Fibroblast of skin of scalp (primary cell): ENCODE measurements around the gene SLC2A11. TPM values are rescaled to one million over a fixed set of nuclear protein-coding genes. Genes with fewer than 3 reads are reported as not detected.
A peak's percentile ranks its signal among the peaks of the same experiment; 100 is the strongest.

ENCODE experiments used
- DNase-seq: peaks from one replicate; pipeline ENCODE4 v3.0.0-alpha.2; 2013
- polyA plus RNA-seq, 2 experiments: library from polyadenylated mRNA; unstranded; fragments of 120-200 nt; gene quantifications; one replicate each; pipeline ENCODE4 v1.2.1, GENCODE V29; 2013; ENCODE audit not compliant: insufficient read length in 2 of 2

The SLC2A11 gene
- 5.3 TPM for polyA plus RNA-seq (2013, experiment 1 of 2; ENCODE audit: insufficient read length)
- 5.2 TPM for polyA plus RNA-seq (2013, experiment 2 of 2; ENCODE audit: insufficient read length)

DNA sequence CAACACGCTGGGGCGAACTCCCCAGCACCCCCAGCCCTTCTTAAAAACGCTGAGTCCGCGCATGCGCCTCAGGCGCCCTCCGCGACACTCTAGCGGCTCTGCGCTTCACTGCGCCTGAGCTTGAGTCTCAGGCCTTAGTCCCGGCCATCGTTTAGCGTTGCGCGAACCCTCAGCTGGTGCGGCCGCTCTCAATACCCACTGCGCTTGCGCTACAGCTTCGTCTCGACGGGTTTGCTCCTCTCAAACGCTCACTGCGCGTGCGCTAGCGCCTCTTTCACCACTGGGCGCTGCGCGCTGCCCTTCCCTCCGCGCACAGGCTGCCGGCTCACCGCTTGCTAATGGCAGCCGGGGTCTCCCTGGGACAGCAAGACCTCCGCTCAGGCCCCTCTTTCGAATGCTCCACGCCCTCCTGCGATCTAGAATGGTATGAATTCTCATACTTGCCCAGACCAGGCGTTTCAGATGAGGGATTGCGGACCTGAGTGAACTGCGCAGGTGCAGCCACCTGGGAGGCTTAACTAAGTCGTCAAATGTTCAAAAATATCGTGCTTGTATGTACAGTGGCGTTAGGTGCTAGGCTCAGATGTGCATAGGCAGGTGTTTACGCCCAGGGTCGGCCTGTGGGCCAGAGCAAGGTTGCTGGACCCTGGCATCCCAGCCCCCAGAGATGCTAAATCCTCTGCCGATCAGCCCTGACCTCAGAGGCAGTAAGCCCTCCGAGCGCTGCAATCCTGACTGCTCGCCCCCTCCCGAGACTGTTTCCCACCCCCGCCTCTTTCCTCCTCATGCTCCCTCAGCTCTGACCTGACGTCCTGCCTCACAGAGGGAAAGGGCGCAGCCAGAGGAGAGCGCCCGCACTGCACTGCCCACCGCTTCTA lies at the start of gene SLC2A11:
Gene SLC2A11 (plus strand): TSS at position 270 of the 878 bp plus-strand sequence. CDS start 125 bp downstream, at position 395.
- peak; percentile 98 for DNase-seq

- DNase-seq, result no peak
Observed at GRCh38 chr22:23812378-23812777, 45.3 kb upstream of the SLC2A11 start.

DNA sequence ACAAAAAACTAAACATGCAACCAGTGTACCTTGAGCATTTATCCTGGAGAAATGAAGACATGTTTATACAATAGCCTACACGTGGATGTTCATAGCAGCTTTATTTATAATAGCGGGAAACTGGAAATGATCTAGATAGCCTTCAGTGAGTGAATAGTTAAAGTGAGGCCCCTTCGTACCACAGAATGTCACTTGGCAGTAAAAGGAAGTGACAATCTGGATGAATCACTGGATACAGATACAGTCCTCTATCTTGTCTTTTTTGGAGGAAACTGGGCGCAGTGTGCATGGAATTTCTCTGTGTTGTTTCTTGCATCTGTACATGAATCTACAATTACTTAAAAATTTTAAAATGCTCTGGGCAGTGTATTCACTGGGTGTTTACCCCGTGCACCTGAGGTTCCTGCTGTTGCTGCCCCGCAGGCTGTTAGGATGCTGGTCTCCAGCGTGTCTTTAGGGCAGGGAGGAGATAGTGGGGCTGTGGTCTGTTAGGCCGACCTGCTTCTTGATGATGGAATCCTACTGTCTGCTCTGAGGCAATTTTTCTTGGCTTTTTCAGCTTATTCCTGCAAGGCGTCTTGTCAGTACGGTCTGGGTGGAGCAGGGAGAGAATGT lies 42.0 kb upstream of the SLC2A11 start:
- peak; percentile 30 for DNase-seq

GRCh38 chr22:23816156-23816976 lies 41.3 kb upstream of the SLC2A11 start:
- DNase-seq, result peak; percentile 17

DNA sequence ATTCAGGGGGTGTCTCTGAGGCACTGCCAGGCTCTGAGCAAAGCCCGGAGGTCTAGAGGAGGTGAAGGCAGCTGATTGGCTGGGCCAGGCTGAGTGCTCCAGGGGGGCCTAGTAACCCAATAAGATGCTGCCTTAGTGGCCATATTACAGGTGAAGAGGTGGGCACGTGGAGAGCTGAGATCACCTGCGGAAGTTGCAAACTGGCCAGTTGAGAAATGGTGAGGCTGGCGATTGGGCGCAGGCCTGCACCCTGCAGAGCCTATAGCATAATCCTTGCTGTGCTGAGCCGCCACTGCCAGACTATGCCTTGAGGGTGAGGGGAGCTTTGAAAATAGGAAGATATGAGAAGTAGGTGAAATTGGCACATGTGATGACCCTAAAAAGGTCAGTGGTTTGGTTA lies 40.5 kb upstream of the SLC2A11 start:
- no peak for DNase-seq

- no peak for DNase-seq
Observed at GRCh38 chr22:23818541-23818940, 39.1 kb upstream of the SLC2A11 start.

DNA sequence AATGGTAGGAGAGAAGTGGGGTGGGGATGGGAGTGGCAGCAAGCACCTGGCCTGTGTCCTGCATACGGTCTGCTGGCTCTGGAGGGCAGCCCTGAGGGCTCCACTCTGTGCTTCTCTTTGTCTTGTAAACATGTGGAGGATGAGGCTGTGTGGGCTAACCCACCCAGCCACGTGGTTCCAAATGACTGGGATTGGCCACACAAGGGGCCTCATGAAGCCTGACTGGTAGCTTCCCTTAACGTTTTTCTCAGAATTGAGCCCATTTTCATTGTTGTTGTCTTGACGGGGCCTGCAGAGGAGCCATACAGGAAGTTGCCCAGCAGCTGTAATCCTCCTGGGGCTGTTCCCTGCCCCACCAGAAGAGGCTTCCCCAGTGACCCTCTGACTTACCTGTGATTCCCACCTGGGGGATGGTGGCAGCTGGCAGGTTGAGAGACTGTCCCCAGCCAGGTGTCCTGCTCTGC lies 36.9 kb upstream of the SLC2A11 start:
- no peak for DNase-seq

- DNase-seq, result no peak
Observed at GRCh38 chr22:23822101-23822671, 35.5 kb upstream of the SLC2A11 start.

DNA sequence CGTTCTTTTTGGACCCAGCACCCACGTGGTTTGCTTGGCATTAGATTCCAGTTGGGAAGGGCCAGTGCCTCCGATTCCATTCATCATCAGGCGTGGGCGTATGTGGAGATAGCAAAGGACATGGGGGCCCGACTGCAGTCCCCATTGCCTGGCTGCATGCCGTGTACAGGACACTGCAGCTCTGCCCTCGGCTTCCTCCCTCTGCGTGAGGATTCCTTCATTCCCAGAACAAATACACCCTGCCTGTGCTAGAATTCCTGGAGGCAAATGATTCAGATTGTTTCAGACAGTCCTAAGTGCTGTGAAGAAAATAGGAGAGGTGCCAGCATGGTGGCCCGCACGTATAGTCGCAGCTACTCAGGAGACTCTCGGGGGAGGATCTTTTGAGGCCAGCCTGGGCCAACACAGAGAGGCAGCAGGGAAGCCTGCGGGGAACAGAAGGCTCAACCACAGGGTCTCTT lies 34.3 kb upstream of the SLC2A11 start:
- DNase-seq, result peak; percentile 49

DNA sequence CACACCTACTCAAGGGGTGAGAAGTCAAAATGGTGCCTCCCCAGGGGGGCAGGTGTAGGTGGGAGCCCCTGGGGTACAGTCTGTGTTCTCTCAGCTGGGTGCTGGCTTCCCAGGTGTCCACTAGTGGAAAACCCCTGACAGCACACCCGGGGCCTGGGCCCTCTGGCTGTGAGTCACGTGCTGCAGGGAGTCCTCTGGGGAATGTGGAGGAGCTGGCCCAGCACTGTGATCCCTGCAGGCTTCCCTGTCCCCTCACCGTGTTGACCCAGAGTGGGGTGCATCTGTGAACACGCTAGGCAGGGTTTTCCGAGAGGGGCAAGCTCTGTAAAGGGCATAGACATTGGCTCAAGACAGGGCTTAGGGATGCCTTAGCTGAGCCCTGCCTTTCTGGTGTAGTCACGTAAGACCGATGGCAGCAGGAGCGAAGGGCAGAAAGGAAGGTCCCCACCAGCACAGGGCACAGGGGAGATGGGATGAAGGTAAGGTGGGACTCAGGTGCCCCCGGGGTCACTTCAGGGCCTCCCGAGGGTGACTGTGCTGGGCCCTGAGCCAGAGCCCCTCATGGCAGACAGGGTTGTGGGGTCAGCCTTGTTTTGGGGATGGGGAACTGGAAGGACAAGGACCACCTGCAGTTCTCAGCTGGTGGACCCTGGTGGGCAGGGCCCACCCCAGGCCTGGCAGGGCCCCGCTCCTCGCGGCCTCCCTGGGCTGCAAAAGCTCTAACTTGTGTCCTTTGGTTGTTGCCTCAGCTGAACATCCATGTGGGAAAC lies 33.0 kb upstream of the SLC2A11 start:
- no peak for DNase-seq

DNA sequence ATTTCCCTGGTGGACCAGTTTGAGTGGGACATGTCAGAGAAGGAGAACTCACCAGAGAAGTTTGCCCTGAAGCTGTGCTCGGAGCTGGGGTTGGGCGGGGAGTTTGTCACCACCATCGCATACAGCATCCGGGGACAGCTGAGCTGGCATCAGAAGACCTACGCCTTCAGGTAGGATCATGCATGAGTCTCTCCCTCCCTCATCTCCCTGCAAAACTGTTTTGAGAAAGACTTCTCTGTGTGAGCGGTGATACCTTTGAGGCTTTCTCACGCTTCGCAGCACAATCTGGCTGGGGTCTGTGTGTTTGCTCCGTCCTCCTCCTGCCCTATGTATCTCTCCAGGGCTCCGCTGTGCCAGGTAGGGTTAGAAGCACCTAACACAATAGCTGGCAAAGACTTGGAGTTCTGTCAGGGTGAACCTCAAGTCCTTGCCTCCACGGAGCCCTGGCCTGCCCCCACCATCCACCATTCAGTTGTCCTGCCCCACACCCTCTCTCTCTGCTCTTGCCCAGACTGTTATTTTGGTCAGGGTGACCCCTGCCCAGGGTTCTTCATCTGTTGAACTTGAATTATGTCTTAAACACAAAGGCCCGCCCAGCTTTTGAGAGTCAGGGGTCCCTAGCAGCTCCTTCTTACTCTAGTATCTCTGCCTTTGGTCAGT lies 32.3 kb upstream of the SLC2A11 start:
- DNase-seq, result no peak

DNA sequence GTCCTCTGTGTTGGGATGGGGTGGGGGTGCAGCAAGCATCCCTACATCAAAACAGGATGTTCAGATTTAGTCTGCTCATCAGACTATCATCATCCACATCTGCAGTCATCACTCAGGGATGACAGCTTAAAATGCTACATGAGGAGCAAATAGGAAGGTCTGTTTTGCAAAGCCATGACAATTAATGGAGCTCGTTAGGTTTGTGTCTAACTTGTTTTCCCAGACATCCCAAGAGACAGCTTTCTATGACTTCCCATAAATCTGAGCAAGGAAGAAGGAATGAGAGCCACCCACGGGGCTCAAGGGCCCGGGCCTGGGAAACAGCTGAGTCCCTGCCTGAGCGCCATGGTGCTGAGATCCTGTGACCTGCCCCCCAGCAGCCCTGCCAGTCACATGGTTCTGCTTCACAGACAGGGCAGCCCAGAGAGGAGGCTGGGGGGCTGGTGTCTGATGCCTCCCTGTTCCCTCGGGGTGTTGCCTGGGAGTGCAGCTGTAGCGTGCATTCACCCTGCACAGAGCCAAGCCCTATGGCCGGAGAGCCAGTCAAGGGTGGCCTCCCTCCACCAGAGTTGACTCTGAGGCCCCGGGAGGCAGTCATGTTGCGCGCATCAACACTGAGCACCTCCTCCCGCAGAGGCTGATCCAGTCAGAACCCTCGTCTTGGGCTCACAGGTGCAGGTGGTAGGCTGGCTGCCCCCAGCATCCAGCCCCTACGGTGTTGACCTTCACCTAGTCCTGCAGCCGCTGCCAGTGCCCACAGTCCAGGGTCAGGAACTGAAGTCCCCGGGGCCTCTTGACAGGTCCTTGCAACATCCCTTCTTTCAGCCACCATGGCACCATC lies 30.9 kb upstream of the SLC2A11 start:
- DNase-seq, result peak; percentile 97

- DNase-seq, result no peak
Observed at GRCh38 chr22:23827351-23827995, 30.2 kb upstream of the SLC2A11 start.

- DNase-seq, result no peak
Observed at GRCh38 chr22:23828800-23829680, 28.6 kb upstream of the SLC2A11 start.

DNA sequence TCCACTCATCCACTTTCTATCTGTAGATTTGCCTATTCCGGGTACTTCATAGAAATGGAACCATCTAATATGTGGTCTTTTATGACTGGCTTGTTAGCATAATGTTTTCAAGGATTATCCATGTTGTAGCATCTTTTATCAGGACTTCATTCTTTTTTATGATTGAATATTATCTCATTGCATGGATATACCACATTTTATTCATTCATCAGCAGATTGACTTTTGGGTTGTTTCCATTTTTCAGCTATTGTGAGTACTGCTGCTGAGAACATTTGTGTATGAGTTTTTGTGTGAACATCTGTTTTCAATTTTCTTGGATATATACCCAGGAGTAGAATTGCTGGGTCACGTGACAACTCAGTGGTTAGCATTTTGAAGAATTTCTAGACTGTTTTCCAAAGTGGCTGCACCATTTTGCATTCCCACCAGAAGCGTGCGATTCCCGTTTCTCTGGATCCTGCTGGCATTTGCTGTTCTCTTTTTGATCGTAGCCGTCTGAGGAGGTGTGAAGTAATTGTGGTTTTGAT lies 27.8 kb upstream of the SLC2A11 start:
- DNase-seq, result peak; percentile 97

GRCh38 chr22:23831261-23831660 lies 26.4 kb upstream of the SLC2A11 start:
- DNase-seq, result no peak

DNA sequence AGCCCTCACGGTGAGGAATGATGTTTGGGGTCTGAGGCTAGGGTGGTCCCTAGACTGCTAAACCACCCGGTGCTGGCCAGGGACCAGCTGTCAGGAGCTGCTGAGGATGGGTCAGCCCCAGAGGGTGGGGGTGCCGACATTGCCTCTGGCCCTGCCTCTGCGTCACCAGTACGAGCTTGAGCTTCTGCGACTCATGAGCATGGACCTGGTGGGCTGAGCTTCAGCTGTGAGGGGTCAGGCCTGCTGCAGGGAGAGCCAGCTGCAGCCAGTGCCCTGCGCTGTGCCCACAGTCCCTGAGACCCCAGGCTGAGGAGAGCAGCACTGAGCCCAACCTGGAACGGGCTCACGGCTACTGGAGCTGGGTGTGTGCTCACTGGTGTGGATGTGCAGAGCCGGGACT lies 25.9 kb upstream of the SLC2A11 start:
- DNase-seq, result no peak
